MCF 10A (cell line): ENCODE measurements around the gene SIGLEC6. TPM values are rescaled to one million over a fixed set of nuclear protein-coding genes. Genes with fewer than 3 reads are reported as not detected.
A peak's percentile ranks its signal among the peaks of the same experiment; 100 is the strongest.

Experiments used
- BruUV-seq: library from RNA; stranded (reverse); fragments of 400-500 nt; replicated peaks from 2 replicates; lab custom pipeline; 2021; lab: Mats Ljungman, UMichigan
- CTCF ChIA-PET: fragments of 300-600 bp; sonication (Branson Sonifier 250); formaldehyde crosslinking; extraction: SDS; loops from one replicate; lab custom pipeline; 2021; ENCODE audit warnings: antibody characterized with exemption, inconsistent platforms; lab: Yijun Ruan, JAX
- POLR2A ChIA-PET: fragments of 300-600, 350-650 bp; sonication (Branson Sonifier 250); formaldehyde crosslinking; extraction: SDS; loops from one replicate; lab custom pipeline; 2020; ENCODE audit warnings: antibody characterized with exemption, inconsistent platforms; lab: Yijun Ruan, JAX
- DNase-seq: peaks from one replicate; pipeline ENCODE4 v3.0.0-alpha.2; 2018; ENCODE audit not compliant: unreplicated experiment
- H3K27ac Mint-ChIP-seq: one replicate; pipeline ENCODE4 v1.8.0; 2022; ENCODE audit warnings: mild to moderate bottlenecking, low read depth, mixed read lengths; ENCODE audit not compliant: unreplicated experiment
- H3K27me3 Mint-ChIP-seq: one replicate; pipeline ENCODE4 v1.8.0; 2022; ENCODE audit warnings: mixed read lengths; ENCODE audit not compliant: insufficient read depth, unreplicated experiment
- H3K36me3 Mint-ChIP-seq: one replicate; pipeline ENCODE4 v1.8.0; 2022; ENCODE audit warnings: mild to moderate bottlenecking, moderate library complexity, mixed read lengths; ENCODE audit not compliant: insufficient read depth, unreplicated experiment
- H3K4me1 Mint-ChIP-seq: one replicate; pipeline ENCODE4 v1.8.0; 2022; ENCODE audit warnings: mixed read lengths; ENCODE audit not compliant: insufficient read depth, unreplicated experiment
- H3K4me3 Mint-ChIP-seq: one replicate; pipeline ENCODE4 v1.8.0; 2022; ENCODE audit warnings: mild to moderate bottlenecking, moderate library complexity, mixed read lengths; ENCODE audit not compliant: unreplicated experiment
- H3K9me3 Mint-ChIP-seq: one replicate; pipeline ENCODE4 v1.8.0; 2022; ENCODE audit warnings: mixed read lengths; ENCODE audit not compliant: unreplicated experiment
- CTCF ChIP-seq: fragments of 200-600 bp; IDR thresholded peaks from one replicate; pipeline ENCODE4 v1.8.0; 2022; ENCODE audit warnings: antibody characterized with exemption, mild to moderate bottlenecking; ENCODE audit not compliant: unreplicated experiment
- intact Hi-C: fragments of 100-400 bp; cut with micrococcal nuclease; formaldehyde crosslinking; loops from 2 replicates; pipeline ENCODE4 v1.14.1; 2022
- total RNA-seq: library from RNA; stranded (reverse); gene quantifications from 2 replicates; pipeline ENCODE4 v1.2.3, GENCODE V29; 2022

SIGLEC6 gene
- total RNA-seq, 1 experiment from 2014 or later, result not detected

- DNase-seq, result peak; percentile 76
- ChIA-PET CTCF (interaction anchor here (0.5 to 6.4 kb wide), 47 partner anchors 10 to 1011 kb away, joined by 3 to 66 read pairs (median 4); partner anchors contain the start of gene SIGLEC10), POLR2A (interaction anchor here (1.2 kb wide), 1 partner anchor 184 kb away, joined by 3 read pairs; no protein-coding TSS in a partner anchor)
- no peak overlapping the region for H3K4me3 Mint-ChIP-seq
- H3K9me3 Mint-ChIP-seq, result peaks cover 10% of the 10 kb centered on the region
- intact Hi-C loops, result loop anchor here (1.0 to 2.0 kb wide), 3 partner anchors 135 to 310 kb away; no protein-coding TSS in a partner anchor
- no peak overlapping the region for H3K27ac Mint-ChIP-seq
- no TSS peak for BruUV-seq
- no peaks in the 10 kb centered on the region for H3K36me3 Mint-ChIP-seq
- H3K27me3 Mint-ChIP-seq, result no peaks in the 10 kb centered on the region
- no peaks in the 10 kb centered on the region for H3K4me1 Mint-ChIP-seq
- peak; percentile 89 for TF ChIP-seq CTCF
Measured at GRCh38 chr19:51473009-51473707, 58.3 kb downstream of the SIGLEC6 start.

GRCh38 chr19:51472607-51473006 lies 58.9 kb downstream of the SIGLEC6 start:
- no peak for TF ChIP-seq CTCF
- no peaks in the 10 kb centered on the region for H3K36me3 Mint-ChIP-seq
- no peak overlapping the region for H3K27ac Mint-ChIP-seq
- BruUV-seq, result no TSS peak
- intact Hi-C loops, result loop anchor here (1.0 to 2.0 kb wide), 3 partner anchors 134 to 310 kb away; no protein-coding TSS in a partner anchor
- POLR2A ChIA-PET, result interaction anchor here (1.2 kb wide), 1 partner anchor 184 kb away, joined by 3 read pairs; no protein-coding TSS in a partner anchor
- H3K4me3 Mint-ChIP-seq, result no peak overlapping the region
- H3K9me3 Mint-ChIP-seq, result peaks cover 10% of the 10 kb centered on the region
- no peaks in the 10 kb centered on the region for H3K4me1 Mint-ChIP-seq
- no peaks in the 10 kb centered on the region for H3K27me3 Mint-ChIP-seq
- CTCF ChIA-PET, result interaction anchor here (0.6 to 6.4 kb wide), 35 partner anchors 10 to 1010 kb away, joined by 3 to 66 read pairs (median 5); partner anchors contain the start of gene SIGLEC10
- no peak for DNase-seq

- DNase-seq, result no peak
- ChIA-PET CTCF (interaction anchor here (0.6 to 6.4 kb wide), 11 partner anchors 25 to 1368 kb away, joined by 3 to 66 read pairs (median 4); partner anchors contain the start of gene HAS1), POLR2A (interaction anchor here (0.6 kb wide), 1 partner anchor 785 kb away, joined by 5 read pairs; no protein-coding TSS in a partner anchor)
- no peaks in the 10 kb centered on the region for H3K4me1 Mint-ChIP-seq
- no peaks in the 10 kb centered on the region for H3K9me3 Mint-ChIP-seq
- TF ChIP-seq CTCF, result no peak
- no peak overlapping the region for H3K4me3 Mint-ChIP-seq
- no peaks in the 10 kb centered on the region for H3K36me3 Mint-ChIP-seq
- intact Hi-C loops, result no loop called here
- no peak overlapping the region for H3K27ac Mint-ChIP-seq
- H3K27me3 Mint-ChIP-seq, result no peaks in the 10 kb centered on the region
- no TSS peak for BruUV-seq
Measured at GRCh38 chr19:51471527-51471926, 59.9 kb downstream of the SIGLEC6 start.

- no peaks in the 10 kb centered on the region for H3K36me3 Mint-ChIP-seq
- no peak overlapping the region for H3K27ac Mint-ChIP-seq
- H3K27me3 Mint-ChIP-seq, result no peaks in the 10 kb centered on the region
- POLR2A ChIA-PET, result interaction anchor here (0.6 kb wide), 1 partner anchor 786 kb away, joined by 5 read pairs; no protein-coding TSS in a partner anchor
- TF ChIP-seq CTCF, result no peak
- DNase-seq, result no peak
- H3K9me3 Mint-ChIP-seq, result no peaks in the 10 kb centered on the region
- intact Hi-C loops, result no loop called here
- no TSS peak for BruUV-seq
- H3K4me1 Mint-ChIP-seq, result no peaks in the 10 kb centered on the region
- no peak overlapping the region for H3K4me3 Mint-ChIP-seq
- CTCF ChIA-PET, result interaction anchor here (0.6 to 6.4 kb wide), 7 partner anchors 43 to 367 kb away, joined by 3 to 66 read pairs (median 4); partner anchors contain the start of gene HAS1
Measured at GRCh38 chr19:51470966-51471365, 60.5 kb downstream of the SIGLEC6 start.
